T1000 (cell line): Measurements from ENCODE around the gene GINS2.
A peak's percentile ranks its signal among the peaks of the same experiment; 100 is the strongest.

ENCODE experiments used
- DNase-seq: peaks from one replicate; lab custom pipeline; 2025; ENCODE audit warnings: mixed read lengths; lab: John Stamatoyannopoulos, UW

Gene GINS2

DNA sequence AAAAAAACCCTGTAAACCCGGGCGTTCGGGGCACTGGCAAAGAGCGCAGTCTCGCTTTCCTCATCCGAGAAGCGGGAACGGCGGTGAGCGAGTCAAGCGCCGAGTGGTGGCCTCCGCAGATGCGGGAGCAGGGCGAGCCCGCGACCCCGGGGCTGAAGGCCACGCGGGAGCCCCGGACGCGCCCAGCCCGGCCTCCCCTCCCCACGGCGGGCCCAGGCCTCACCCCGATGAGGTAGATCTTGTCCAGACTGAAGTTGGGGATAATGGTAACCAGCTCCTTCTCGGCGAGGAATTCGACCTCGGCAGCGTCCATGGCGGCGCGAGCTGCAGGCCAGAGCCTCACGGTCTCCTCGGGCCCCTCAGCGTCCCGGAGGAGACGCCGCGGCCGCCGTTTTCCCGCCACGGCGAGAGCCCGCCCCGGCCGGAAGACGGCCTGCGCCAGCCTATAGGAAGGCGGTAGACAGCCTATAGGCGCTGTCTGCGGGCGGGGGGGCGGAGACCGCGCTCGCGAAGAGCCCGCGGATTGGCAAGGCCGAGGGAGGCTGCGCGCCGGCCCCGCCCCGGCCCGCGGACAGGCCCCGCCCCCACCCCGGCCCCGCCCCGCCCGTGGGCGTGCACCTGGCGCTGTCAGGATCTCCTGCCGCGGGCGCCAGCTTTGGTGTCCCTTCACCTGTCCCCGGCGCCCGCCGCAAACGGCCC is at the start of gene GINS2:
Gene GINS2 (minus strand): TSS at position 369 of the 699 bp plus-strand sequence. CDS start 56 bp downstream, at position 313.
- peak; percentile 77 for DNase-seq

DNA sequence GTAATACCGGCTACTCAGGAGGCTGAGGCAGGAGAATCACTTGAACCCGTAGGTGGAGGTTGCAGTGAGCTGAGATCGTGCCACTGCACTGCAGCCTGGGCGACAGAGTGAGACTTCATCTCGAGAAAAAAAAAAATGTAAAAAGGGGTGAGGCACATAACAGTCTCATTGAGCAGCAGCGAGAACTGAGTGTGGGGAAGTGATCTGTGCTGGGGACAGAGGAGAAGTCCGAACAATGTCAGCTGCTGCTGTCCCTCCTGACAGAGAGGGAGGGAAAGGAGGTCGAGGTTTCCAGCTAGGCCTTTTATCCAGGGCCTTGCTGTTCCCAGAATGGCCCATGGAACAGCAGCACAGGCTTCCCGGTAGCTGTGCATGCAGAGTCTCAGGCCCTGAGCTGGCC is 48.2 kb upstream of the GINS2 start:
- DNase-seq, result no peak

DNA sequence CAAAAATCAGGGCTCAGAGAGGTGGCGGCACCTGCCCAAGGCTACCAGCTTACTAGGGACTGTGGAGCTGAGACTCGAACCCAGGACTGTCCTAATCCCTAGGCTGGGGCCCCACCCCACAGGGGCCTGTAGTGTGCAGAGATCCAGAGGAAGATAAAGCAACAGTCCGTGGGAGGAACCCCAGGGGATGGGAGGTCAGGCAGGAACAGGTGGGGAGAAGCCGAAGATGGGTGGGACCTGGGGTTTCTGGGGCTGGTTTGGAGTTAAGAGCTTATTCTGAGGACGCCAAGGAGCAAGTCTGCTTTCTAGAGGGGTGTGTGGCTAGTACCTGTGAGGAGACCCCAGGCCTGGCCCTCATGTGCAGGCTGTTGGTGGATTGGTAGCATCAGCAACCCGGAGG is 47.2 kb upstream of the GINS2 start:
- DNase-seq, result no peak

DNA sequence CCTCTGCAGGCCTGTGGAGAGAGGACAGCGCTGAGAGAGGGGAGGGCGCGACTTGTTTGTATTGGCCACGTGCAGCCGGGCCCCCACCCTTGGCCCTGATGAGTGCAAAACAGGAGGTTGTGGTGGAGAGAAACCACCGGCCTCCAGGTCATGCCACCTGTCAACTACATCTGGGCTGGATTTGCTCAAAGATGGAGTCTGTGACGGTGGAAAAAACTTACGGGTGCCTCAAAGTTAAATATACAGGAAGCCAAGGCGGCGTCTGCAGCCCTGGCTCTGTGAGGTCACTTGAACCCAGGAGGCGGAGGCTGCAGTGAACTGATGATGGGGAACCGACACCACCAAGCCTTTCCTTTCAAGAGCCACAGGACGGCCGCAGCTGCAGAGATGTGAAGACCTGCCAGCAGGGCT is 46.5 kb upstream of the GINS2 start:
- no peak for DNase-seq

DNA sequence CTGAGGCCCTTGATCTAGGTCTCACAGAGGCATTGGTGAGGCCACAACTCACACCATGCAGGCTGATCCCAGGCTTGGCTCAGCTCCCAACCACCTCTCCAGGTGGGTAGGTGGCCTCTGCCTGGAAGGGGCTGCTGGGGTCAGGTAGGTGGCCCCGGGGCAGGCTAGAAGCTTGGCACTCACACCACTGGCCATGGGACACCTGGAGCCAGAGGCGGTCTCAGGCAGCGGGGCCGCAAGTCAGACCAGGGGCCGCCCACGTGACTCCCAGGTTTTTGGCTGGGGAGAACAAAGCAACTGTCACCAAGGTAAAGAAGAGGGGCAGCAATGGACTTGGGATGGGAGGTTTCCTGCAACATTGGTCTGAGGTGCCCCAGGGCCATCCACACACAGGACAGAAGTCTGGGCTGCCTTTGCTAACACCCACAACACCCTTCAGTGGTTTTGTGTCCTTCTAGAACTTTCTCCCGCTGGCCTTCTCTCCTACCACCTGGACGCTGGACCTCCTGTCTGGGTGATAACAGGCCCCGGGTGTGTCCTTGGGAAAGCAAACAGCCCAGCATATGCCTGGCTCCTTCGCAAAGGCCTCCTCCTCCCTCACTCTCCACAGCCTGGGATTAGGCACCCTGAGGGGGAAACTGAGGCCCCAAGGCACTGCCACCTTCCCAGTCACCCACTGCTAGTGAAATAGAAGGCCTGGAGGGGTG is 45.7 kb upstream of the GINS2 start:
- DNase-seq, result no peak

DNA sequence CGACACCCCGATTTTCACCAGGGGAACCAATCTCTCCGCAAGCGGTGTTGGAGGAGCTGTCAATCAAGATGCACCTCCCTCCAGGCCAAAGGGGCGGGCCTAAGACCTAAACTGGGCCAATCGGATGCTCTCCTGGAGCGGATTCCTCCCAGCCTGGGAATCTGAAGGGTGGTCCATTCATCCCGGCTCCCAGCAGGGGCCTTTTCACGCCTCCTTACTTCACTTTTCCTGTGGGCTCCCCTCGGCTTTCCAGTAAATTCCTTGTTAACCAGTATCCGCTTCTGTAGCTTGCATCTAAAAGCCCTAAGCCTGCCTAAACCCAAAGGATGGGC is 45.1 kb upstream of the GINS2 start:
- DNase-seq, result no peak

DNA sequence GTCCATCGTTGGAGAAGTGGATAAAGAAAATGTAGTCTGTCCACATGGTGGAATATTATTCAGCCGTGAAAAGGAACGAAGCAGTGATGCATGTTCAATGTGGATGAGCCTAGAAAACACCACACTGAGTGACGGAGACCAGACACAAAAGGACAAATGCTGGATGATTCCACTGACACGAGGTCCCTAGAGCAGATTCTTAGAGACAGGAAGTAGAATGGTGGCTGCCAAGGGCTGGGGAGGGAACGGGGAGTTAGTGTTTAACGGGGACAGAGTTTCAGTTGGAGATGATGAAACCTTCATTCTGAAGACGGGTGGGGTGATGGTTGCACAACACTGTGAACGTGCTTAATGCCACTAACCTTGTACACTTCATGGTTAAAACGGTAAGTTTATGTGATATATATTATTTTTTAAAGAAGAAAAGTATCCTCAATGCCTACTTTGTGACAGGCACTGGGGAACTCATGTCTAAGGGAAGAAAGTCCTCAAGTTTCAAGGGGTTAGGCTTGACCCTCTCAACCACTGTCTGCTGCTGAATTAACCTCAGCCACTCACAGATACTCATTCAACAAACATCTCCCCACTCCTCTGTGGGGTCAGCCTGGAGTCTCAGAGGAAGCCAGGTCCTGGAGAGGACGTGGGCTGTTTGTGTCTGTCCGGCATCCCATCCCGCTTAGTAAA is 44.5 kb upstream of the GINS2 start:
- DNase-seq, result no peak

DNA sequence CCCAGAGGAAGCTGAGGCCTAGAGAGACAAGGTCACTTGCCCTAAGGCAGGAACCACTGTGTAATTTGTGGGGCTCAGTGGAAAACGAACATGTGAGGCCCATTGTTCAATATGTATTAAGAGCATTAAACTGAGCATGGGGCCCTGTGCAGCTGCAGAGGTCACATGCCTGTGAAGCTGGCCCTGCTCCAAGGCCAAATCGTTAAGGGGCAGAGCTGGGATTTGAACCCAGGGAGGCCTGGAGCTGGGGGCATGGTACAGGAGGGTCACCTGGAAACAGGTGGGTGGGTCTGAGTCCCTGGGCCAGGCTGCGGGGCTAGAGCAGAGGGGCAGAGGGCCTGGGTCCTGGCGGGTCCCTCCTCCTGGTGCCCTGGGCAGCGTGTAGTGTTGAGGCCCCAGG is 42.4 kb upstream of the GINS2 start:
- DNase-seq, result no peak

DNA sequence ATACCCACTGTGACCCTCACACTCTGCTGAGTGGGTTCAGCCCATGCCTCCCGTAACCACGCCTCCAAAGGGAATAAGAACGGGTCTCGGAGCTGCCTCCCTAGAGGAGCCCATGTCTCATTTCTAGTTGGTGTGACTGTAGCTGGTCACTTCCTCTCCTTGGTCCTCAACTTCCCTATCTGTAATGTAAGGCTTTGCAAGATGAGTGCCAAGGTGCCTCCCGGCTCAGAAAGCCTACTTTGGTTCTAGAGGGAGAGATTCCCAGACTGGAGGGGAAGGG is 41.4 kb upstream of the GINS2 start:
- DNase-seq, result no peak

DNA sequence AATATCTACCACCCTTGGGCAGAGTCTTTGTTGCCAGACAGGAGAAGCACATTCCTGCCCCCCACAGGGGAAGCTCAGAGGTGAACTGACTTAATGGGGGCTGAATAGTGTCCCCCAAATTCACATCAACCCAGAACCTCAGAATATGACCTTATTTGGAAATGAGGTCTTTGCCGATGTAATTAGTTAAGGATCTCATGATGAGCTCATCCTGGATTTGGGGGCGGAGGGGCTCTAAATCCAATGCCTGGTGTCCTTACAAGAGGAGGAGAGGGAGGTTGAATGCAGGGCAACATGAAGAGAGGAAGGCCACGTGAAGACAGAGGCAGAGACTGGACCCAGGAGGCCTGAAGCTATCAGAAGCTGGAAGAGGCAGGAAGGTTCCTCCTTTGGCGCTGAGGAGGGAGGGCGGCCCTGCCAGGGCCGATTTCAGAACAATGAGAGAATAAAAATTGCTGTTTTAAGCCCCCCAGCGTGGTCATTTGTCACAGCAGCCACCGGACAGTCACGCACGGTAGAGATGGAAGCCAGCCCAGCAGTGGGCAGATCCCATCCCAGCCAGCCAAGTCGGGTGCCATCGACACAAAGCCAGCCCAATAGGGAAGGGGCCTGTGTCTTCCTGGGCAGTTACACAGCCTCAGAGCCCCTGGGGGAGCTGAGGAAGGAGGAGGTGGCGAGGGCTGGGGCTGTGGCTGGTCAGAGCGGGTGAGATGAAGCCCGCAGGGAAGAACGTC is 40.9 kb upstream of the GINS2 start:
- DNase-seq, result no peak

DNA sequence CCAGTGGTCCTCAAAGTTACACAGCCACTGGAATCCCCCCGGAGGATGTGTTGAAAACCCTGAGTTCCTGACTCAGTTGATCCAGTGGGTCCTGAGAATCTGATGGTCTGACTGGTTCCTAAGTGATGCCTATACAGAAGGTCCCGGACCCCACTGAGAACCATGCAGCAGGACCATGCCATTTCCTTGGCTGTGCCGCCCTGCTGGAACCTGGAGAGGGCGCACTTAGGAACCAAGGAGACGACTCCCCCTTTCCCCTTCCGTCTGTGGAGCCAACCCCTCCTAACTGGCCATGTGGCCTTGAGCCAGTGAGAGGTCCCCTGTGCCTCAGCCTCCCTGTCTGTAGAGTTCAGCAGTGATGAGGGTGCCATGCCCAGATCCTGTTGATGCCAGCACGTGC is 40.1 kb upstream of the GINS2 start:
- no peak for DNase-seq

DNA sequence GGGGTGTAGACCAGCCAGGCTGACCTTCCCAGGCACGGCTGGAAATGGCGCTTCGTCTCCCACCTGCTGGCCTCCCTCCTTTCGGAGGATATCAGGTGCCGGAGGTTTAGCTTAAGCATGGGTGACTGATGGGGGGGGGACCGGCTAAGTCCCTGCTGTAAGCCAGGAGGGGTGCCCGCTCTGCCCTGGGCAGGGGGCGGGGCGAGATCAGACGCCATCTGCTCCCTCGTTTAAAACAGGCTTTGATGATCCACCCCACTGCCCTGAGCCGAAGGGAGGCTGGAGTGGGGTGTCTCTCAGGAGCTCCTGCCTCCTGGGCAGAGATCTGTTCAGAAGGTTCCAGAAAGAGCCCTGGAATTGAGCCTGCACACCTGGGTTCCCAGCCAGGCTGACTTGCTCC is 36.2 kb upstream of the GINS2 start:
- DNase-seq, result no peak

DNA sequence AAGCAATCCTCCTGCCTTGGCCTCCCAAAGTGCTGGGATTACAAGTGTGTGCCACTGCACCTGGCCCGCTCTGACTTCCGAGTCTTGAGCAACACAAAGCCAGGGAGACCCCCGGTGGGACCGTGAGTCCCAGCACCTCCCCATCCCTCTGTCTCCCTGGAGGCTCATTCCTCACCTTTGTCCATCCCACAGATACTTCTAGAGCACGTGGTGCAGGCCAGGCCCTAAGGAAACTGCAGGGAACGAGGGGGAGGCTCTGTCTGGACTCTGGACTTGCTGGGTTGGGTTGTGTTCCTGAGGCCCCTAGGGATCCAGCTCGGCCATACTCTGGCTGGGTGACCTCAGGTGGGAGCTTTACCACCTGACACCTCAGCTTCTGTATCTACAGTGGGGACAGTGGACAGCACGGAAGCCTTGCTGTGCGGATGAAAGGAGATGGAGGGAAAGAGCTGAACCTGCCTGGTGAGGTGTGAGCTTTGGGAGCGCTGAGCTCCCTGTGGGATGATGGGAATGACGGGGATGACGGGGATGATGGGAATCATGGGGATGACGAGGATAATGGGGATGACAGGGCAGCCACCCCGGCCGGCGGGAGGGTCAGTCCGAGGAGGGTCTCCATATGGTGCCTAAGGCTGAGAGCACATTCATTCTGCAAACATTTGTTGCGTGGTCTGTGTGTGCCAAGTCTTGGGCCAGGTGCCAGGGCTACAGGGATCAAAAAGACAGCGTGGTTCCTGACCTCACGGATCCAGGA is 35.5 kb upstream of the GINS2 start:
- no peak for DNase-seq

DNA sequence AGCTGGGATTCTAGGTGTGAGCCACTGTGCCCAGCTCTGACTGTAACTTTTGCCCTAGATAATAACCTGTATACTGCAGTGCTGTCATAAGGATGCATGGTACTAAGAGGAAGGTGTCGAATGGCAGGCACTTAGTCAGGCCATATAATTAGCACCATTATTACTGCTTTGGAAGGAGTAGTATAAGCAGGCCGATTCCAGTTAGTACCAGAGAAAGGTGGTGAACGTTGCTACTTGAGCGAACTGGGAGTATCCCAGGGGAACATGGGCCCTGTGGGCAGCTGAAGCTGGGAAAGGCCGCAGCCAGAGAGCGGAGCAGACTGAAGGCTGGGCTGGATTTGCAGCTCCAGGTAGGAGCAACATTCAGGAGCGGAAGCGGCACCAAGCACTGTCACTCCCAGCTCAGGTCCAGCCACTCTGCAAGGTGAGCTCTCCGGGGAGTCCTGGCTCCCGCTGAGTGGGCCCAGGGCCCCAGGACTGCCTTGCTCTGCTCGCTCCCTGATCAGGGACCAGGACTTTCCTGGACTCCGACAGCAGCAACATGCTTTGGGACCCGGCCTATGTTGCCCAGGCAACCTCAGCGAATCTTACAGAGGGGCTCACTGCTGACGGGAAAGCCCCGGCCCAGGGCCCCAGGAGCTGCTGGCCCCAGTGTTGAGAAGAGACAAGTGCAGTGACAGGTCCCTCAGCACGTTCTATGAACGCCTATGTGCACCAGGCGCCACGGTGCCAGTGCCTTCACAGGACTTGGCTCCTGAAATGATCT is 33.6 kb upstream of the GINS2 start:
- DNase-seq, result no peak

DNA sequence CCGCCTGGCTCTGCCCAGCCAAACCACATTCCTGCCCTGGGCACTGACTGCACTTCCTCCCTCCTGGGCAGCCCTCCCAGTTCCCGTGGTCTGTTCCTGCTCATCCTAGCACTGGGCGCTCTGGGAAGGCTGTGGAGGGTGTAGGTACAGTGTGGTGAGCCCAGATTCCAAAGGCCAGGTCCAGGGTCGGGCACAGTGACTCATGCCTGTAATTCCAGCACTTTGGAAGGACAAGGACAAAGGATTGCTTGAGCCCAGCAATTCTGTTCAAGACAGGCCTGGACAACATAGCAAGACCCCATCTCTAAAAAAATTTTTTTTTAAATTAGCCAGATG is 31.5 kb upstream of the GINS2 start:
- no peak for DNase-seq

DNA sequence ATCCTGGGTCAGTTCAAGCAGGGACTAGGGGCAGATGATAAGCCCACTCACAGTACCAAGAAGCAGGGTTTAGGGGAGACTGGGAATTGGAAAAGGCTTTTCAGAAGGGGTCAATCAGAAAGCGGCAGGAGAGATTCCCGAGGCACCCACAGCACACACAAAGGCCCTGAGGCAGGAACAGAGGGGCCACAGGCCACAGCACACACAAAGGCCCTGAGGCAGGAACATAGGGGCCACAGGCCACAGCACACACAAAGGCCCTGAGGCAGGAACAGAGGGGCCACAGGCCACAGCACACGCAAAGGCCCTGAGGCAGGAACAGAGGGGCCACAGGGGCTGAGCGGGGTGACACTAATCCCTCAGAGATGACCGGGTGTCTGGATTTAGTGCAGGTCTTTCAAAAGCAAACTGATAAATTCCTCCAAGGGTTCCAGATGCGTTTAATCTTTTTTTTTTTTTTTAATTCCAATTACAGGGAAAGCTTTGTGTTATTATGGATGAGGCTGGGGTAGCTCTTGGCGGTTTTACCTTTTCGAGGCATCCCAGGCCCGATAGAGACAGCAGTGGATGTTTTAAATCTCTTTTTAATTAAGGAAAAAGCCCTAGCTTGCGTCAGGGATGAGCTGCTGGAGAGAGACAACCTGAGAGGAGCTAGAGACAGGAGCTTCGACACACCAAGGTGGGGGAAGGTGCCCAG is 31.0 kb upstream of the GINS2 start:
- no peak for DNase-seq

DNA sequence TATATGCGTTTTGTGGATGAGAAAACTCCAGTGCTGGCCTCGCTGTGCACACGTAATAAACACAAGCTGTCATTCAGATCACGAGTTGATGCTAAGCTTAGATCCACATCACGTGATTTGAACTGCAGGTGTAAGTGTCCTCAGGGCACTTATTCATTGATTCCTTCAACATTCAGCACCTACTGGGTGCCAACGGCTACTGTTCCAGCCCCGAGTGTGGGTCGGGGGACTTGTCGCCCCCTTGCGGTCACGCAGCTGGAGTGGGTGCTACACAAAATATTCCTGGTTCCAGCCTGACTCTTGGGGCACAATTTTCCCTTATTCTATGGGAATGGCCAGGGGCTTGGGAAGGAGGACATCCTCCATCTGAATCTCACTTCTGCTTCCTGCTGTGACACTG is 29.9 kb upstream of the GINS2 start:
- no peak for DNase-seq

DNA sequence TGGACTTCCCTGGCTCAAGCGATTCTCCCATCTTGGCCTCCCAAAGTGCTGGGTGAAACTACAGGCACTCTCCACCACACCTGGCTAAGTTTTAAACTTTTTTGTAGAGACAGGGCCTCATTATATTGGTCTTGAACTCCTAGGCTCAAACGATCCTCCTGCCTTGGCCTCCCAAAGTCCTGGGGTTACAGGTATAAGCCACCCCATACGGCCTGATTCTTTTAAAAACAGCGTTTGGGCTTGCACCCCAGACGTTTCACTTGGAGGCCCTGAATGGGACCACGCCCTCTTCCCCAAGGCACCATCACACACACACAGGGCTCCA is 29.4 kb upstream of the GINS2 start:
- DNase-seq, result no peak

DNA sequence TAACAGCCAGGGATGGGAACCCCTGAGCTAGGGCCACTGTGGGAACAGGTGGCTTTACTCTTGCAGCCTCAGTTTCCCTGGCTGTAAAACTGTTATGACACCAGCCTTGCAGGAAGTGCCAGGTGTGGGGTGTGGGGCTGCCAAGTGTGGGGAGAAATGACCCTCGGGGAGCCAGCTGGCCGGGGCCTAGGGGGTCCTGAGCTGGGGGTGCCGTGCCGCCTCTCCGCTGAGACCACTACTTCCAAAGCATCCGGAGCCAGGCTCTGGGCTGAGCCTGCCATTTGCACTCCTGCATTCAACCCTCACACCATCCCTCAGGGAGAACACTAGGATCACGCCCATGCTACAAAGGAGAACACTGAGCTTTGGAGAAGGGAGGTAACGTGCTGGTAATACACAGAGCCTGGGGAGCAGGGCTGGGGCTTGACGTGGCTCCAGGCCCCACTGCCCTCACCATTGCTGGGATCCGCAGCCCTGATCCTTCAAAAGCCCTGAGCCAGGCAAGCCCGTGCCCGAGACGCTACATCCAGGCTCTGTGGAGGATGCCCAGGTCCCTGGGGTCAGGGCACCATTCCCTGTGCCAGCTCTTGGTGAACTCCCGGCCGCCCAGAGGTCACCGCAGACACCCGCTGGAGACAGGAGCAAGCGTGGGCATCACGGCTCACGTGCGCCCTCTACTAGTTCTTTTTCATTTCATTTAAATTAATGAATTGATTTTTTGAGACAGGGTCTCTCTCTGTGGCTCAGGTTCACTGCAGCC is 28.8 kb upstream of the GINS2 start:
- DNase-seq, result peak; percentile 35

DNA sequence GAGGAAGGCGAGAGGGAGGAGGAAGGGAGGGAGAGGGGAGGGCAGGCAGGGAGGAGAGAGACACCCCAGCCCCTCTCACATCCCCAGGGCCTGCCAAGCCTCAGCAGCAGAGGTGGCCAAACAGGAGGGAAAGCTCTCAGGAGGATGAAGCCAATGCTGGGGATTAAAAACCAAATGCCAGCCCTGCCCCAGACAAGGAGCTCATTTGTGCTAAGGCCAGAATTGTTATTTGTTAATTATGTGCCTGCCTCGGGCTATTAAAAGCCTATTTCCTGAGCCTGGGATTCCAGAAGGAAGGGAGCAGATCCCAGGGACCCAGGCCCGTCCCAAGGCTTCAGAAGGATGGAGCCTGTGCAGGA is 27.9 kb upstream of the GINS2 start:
- no peak for DNase-seq
